Stimulated activated naive CD8-positive, alpha-beta T cell treated with anti-CD3 and anti-CD28 coated beads, Interleukin-15, Interleukin-2, amounts not matched to agents 100 U/mL and 50 U/mL, for 24 hours (primary cell): ENCODE results near the gene CAND1.
"Not testable (repeated sequence)": the region's sequence is repeated elsewhere in the genome, so short reads cannot be mapped to it uniquely, and the experiment has no call there.

ENCODE experiments used
- ATAC-seq: fragments of 150-1000 bp; cut with Tn5 transposase; one replicate; pipeline ENCODE4 v1.10.0; 2021
- DNase-seq: peaks from one replicate; pipeline ENCODE4 v3.0.0; 2021

CAND1 gene

GRCh38 chr12:67280572-67280971, 11.4 kb downstream of the CAND1 start:
- ATAC-seq (no peak), DNase-seq (no peak)

- no peak for ATAC-seq
- no peak for DNase-seq
Measured at GRCh38 chr12:67284561-67284960, 15.4 kb downstream of the CAND1 start.

DNA sequence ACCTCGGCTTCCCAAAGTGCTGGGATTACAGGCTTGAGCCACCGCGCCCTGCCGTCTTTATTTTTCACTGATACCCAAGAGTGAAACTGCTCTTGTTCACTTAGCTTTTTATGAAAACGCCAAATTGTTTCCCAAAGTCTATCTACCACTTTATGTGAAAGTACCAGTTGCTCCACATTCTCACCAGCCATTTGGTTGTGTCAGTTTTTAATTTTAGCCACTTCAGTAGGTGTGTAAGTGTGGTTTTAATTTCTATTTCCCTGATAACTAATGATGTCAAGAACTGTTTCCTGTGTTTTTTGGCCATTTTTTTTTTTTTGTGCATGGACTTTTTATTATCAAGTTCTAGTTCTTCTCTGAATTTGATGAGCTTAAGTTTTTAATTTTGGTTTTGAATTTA, 17.1 kb downstream of the CAND1 start:
- ATAC-seq (no peak), DNase-seq (no peak)

GRCh38 chr12:67287311-67287710, 18.2 kb downstream of the CAND1 start:
- DNase-seq (no peak), ATAC-seq (no peak)

- peak; percentile 68 for ATAC-seq
- DNase-seq: no peak
Measured at GRCh38 chr12:67288561-67288960, 19.4 kb downstream of the CAND1 start.

GRCh38 chr12:67290378-67290777, 21.2 kb downstream of the CAND1 start:
- ATAC-seq (no peak), DNase-seq (no peak)

- no peak for ATAC-seq
- DNase-seq: no peak
Measured at GRCh38 chr12:67299526-67299925, 30.4 kb downstream of the CAND1 start.

DNA sequence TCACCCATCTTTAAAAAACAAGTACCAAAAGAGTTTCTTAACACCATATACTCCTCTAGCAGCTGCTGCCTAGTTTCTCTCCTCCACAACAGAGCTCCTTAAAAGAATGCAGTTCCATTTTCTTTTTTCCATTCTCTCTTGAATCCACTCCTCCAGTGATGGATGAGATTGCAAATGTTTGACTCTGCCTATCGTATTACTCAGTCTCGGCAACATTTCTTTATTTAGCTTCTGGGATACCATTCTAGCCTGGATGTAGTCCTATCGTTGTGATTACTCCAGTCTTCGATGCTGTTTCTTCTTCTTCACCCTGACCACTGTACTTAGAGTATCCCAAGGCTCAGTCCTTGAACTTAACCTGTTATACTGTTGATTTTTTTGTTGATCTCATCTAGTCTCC, 30.8 kb downstream of the CAND1 start:
- DNase-seq (no peak), ATAC-seq (no peak)

GRCh38 chr12:67302162-67302561, 33.0 kb downstream of the CAND1 start:
- DNase-seq (no peak), ATAC-seq (no peak)

GRCh38 chr12:67305544-67305943, 36.4 kb downstream of the CAND1 start:
- ATAC-seq (no peak), DNase-seq (no peak)

DNA sequence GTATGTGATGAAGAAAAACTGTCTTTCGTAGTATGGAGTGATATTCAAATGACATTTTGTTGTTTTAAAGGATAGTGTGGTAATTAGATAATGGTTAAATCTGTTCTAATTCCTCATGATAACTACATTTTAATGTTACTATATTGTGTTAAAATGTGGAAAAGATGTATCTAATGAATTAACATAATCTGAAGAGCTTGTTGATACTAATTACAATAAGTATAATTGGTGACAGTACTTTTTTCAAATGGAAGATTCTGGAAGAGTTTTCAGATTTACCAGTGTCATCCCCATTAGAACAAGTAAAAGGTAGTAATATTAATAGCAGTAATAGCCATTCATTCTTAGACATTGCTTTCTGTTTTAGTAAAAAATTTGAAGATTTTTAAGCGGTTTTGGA, 37.6 kb downstream of the CAND1 start:
- ATAC-seq (no peak), DNase-seq (no peak)

- DNase-seq (no peak), ATAC-seq (no peak)
Measured at GRCh38 chr12:67315661-67316060, 46.5 kb downstream of the CAND1 start.

GRCh38 chr12:67318786-67319185, 49.6 kb downstream of the CAND1 start:
- DNase-seq (no peak), ATAC-seq (no peak)

- ATAC-seq (no peak), DNase-seq (no peak)
Measured at GRCh38 chr12:67319936-67320335, 50.8 kb downstream of the CAND1 start.

DNA sequence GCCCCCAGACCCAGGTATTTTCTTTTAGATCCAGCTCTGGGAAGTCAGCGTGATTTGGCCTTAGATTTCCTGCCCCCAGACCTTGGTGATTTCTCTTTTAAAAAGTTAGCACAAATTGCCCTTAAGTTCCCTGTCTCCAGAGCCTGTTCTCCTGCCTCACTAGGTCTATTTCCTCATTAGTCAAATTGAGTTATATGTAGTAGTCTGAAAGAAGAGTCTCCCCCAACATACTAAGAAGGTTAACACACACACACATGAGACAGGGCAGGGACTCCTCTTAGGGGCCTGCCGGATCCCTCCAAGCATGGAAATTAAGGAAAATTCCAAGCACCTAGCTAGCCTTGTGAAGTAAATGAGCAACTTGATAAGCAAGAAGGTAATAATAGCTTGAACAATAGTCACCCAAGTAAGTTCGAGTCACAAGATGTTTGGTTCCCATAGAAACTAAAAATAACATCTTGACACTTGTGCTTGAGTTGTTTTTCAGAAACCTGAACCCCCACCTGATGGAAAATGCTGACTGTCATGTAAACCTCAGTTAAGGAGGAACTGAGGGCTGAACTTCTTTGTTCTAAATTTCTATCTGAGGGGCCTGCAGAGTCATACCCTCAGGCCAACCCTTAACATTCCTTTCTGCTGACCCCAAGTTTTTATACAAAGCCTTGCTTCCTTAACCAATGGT, 51.6 kb downstream of the CAND1 start:
- ATAC-seq (peak; percentile 34), DNase-seq (no peak)

GRCh38 chr12:67322580-67322979, 53.4 kb downstream of the CAND1 start:
- DNase-seq (no peak), ATAC-seq (no peak)

DNA sequence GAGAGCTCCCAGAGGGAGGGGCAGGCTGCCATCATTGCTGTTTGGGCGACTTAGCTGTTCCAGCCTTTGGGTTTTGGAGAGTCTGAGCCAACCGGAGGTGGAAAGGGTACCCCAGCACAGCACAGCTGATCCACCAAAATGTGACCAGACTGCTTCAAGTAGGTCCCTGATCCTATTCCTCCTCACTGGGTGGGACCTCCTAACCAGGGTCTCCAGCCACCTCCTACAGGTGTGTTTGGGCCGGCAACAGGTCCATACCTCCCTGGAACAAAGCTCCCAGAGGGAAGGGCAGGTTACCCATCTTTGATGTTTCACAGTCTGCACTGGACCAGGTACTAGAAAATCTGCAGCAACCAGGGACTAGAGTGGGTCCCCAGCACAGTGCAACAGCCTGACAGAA, 53.8 kb downstream of the CAND1 start:
- ATAC-seq (no peak), DNase-seq (no peak)

GRCh38 chr12:67326637-67327036, 57.5 kb downstream of the CAND1 start:
- DNase-seq (no peak), ATAC-seq (no peak)

- no peak for DNase-seq
- ATAC-seq: no peak
Measured at GRCh38 chr12:67327466-67327865, 58.3 kb downstream of the CAND1 start.

- ATAC-seq (no peak), DNase-seq (no peak)
Measured at GRCh38 chr12:67331123-67331522, 62.0 kb downstream of the CAND1 start.

GRCh38 chr12:67331828-67332227, 62.7 kb downstream of the CAND1 start:
- ATAC-seq (no peak), DNase-seq (no peak)

DNA sequence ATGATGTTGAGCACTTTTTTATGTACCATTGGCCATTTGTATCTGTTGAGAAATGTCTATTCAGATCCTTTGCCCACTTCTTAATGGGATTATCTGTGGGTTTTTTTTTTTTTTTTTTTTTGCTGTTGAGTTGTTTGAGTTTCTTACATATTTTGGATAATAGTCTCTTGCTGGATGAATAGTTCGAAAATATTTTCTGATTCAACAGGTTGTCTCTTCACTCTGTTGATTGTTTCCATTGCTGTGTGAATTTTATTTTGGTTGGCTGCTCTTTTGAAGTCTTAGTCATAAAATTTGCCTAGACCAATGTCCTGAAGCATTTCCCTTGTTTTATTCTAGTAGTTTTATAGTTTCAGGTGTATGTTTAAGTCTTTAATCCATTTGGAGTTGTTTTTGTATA, 64.5 kb downstream of the CAND1 start:
- DNase-seq (no peak), ATAC-seq (no peak)

- DNase-seq (no peak), ATAC-seq (no peak)
Measured at GRCh38 chr12:67338426-67338825, 69.3 kb downstream of the CAND1 start.

GRCh38 chr12:67339530-67339929, 70.4 kb downstream of the CAND1 start:
- ATAC-seq (no peak), DNase-seq (no peak)

DNA sequence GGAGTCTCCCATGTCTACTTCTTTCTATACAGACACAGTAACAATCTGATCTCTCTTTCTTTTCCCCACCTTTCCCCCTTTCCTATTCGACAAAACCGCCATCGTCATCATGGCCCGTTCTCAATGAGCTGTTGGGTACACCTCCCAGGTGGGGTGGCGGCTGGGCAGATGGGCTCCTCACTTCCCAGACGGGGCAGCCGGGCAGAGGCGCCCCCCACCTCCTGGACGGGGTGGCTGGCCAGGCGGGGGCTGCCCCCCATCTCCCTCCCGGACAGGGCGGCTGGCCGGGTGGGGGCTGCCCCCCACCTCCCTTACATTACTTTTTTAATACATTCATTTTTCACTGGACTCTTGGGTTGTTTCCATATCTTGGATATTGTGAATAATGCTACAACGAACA, 71.9 kb downstream of the CAND1 start:
- not testable (repeated sequence) for DNase-seq, ATAC-seq
